Naive thymus-derived CD4-positive, alpha-beta T cell (primary cell): ENCODE results near the gene APCS. TPM values are rescaled to one million over a fixed set of nuclear protein-coding genes. Genes with fewer than 3 reads are reported as not detected.

ENCODE experiments used
- ATAC-seq: fragments of 150-1000 bp; cut with Tn5 transposase; 2 replicates; pipeline ENCODE4 v1.10.0; 2021; ENCODE audit warnings: mild to moderate bottlenecking, moderate library complexity
- CTCF ChIA-PET: fragments of 350-600 bp; sonication (Branson Sonifier 250); formaldehyde crosslinking; loops from one replicate; lab custom pipeline; 2021; ENCODE audit warnings: antibody characterized with exemption; lab: Charles Lee
- POLR2A ChIA-PET: fragments of 350-600 bp; sonication (Branson Sonifier 250); formaldehyde crosslinking; loops from one replicate; lab custom pipeline; 2021; ENCODE audit warnings: antibody characterized with exemption, inconsistent platforms; lab: Charles Lee
- DNase-seq, 9 donors: peaks; one replicate each; pipeline versions ENCODE4 v3.0.0 to v3.0.0-alpha.2; 2020 to 2022; ENCODE audit warnings: mixed read lengths in 1 of 9
- H3K27ac ChIP-seq: one replicate; pipeline ENCODE4 v1.7.0; 2013; ENCODE audit warnings: mild to moderate bottlenecking, low read depth, low read length, moderate library complexity
- H3K27me3 ChIP-seq, 2 donors: one replicate each; pipeline ENCODE4 v1.7.0; 2013; ENCODE audit warnings: low read length in 2 of 2, mild to moderate bottlenecking in 2 of 2, moderate library complexity in 2 of 2; ENCODE audit not compliant: control insufficient read depth in 2 of 2, insufficient read depth in 2 of 2
- H3K36me3 ChIP-seq, 3 experiments: 1 replicate in 2 of 3; 2 replicates in 1 of 3; pipeline ENCODE4 v1.7.0; 2013; ENCODE audit warnings: low read length in 3 of 3, mild to moderate bottlenecking in 3 of 3, moderate library complexity in 1 of 3; ENCODE audit not compliant: insufficient read depth in 3 of 3, control insufficient read depth in 2 of 3
- H3K4me1 ChIP-seq, 2 donors: one replicate each; pipeline ENCODE4 v1.7.0; 2013; ENCODE audit warnings: low read length in 2 of 2, mild to moderate bottlenecking in 2 of 2, moderate library complexity in 1 of 2; ENCODE audit not compliant: control insufficient read depth in 2 of 2, insufficient read depth in 2 of 2
- H3K4me3 ChIP-seq: 2 replicates; pipeline ENCODE4 v1.7.0; 2013; ENCODE audit warnings: mild to moderate bottlenecking, low read length
- H3K9me3 ChIP-seq, 3 experiments: 1 replicate in 2 of 3; 2 replicates in 1 of 3; pipeline ENCODE4 v1.7.0; 2013; ENCODE audit warnings: low read length in 3 of 3; ENCODE audit not compliant: control insufficient read depth in 2 of 3
- H3K27ac Mint-ChIP-seq, 9 donors: one replicate each; pipeline ENCODE4 v1.8.0; 2020 to 2022; ENCODE audit warnings: mixed read lengths in 9 of 9, mild to moderate bottlenecking in 8 of 9, moderate library complexity in 5 of 9, inconsistent platforms in 2 of 9
- H3K27me3 Mint-ChIP-seq, 5 donors: one replicate each; pipeline ENCODE4 v1.8.0; 2021 to 2022; ENCODE audit warnings: mixed read lengths in 5 of 5, mild to moderate bottlenecking in 1 of 5
- H3K36me3 Mint-ChIP-seq, 5 donors: one replicate each; pipeline ENCODE4 v1.8.0; 2020 to 2022; ENCODE audit warnings: mixed read lengths in 5 of 5, mild to moderate bottlenecking in 3 of 5, inconsistent platforms in 1 of 5
- H3K4me1 Mint-ChIP-seq, 7 donors: one replicate each; pipeline ENCODE4 v1.8.0; 2020 to 2022; ENCODE audit warnings: mixed read lengths in 7 of 7, mild to moderate bottlenecking in 3 of 7, inconsistent platforms in 1 of 7
- H3K4me3 Mint-ChIP-seq, 10 donors: one replicate each; pipeline ENCODE4 v1.8.0; 2020 to 2022; ENCODE audit warnings: mild to moderate bottlenecking in 10 of 10, mixed read lengths in 10 of 10, moderate library complexity in 6 of 10, inconsistent platforms in 2 of 10
- H3K9me3 Mint-ChIP-seq, 11 donors: one replicate each; pipeline ENCODE4 v1.8.0; 2020 to 2022; ENCODE audit warnings: mixed read lengths in 11 of 11, mild to moderate bottlenecking in 4 of 11, inconsistent platforms in 1 of 11, moderate library complexity in 1 of 11
- intact Hi-C, 2 donors: fragments of 100-400 bp; cut with micrococcal nuclease; formaldehyde crosslinking; loops; one replicate each; pipeline ENCODE4 v1.15.1; 2023
- polyA plus RNA-seq, 2 donors: library from polyadenylated mRNA; unstranded; fragments of 300-500 nt; fragmentation: Illumina TruSeq; gene quantifications; one replicate each; pipeline ENCODE4 v1.2.3, GENCODE V29; 2021
- total RNA-seq, 6 experiments: library from RNA in 5 of 6; stranded (reverse) in 5 of 6; gene quantifications; 1 replicate in 5 of 6; 2 replicates in 1 of 6; pipeline ENCODE4 v1.2.3 and lab custom pipeline; 2021 to 2026

The APCS gene, protein sequence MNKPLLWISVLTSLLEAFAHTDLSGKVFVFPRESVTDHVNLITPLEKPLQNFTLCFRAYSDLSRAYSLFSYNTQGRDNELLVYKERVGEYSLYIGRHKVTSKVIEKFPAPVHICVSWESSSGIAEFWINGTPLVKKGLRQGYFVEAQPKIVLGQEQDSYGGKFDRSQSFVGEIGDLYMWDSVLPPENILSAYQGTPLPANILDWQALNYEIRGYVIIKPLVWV
- total RNA-seq = not detected
- not detected for polyA plus RNA-seq
- total RNA-seq (lab: John Stamatoyannopoulos, UW) = not detected

GRCh38 chr1:159587461-159587951 is at the start of gene APCS:
APCS (plus strand) TSS chr1:159587826; CDS start chr1:159587922, 96 bp downstream.
- Histone ChIP-seq H3K27me3 (no peaks in the 10 kb centered on the region), H3K9me3 (no peaks in the 10 kb centered on the region), H3K36me3 (no peaks in the 10 kb centered on the region), H3K4me1 (no peaks in the 10 kb centered on the region), H3K27ac (no peak within 1 kb of the TSS), H3K4me3 (no peak within 1 kb of the TSS)
- Mint-ChIP-seq H3K4me1 (no peaks in the 10 kb centered on the region), H3K4me3 (no peak within 1 kb of the TSS), H3K27ac (no peak within 1 kb of the TSS), H3K9me3 (peaks cover 0 to 8% (median 0%) of the 10 kb centered on the region in 11 donors), H3K27me3 (peaks cover 0 to 35% (median 30%) of the 10 kb centered on the region in 5 donors), H3K36me3 (no peaks in the 10 kb centered on the region)
- ATAC-seq = no peak
- CTCF ChIA-PET = no interaction called here
- intact Hi-C loops = no loop called here
- DNase-seq = no peak
- POLR2A ChIA-PET = no interaction called here

- Histone ChIP-seq H3K4me3 (no peak overlapping the region), H3K4me1 (no peaks in the 10 kb centered on the region), H3K9me3 (no peaks in the 10 kb centered on the region), H3K27me3 (no peaks in the 10 kb centered on the region), H3K36me3 (no peaks in the 10 kb centered on the region), H3K27ac (no peak overlapping the region)
- ATAC-seq (no peak), DNase-seq (no peak)
- ChIA-PET CTCF (no interaction called here), POLR2A (no interaction called here)
- intact Hi-C loops = no loop called here
- no peak overlapping the region for H3K27ac Mint-ChIP-seq
- H3K9me3 Mint-ChIP-seq = peaks cover 0 to 2% (median 0%) of the 10 kb centered on the region in 11 donors
- H3K4me3 Mint-ChIP-seq = no peak overlapping the region
- H3K4me1 Mint-ChIP-seq = peaks cover 0 to 1% (median 0%) of the 10 kb centered on the region in 7 donors
- peaks cover 0 to 37% (median 23%) of the 10 kb centered on the region in 5 donors for H3K27me3 Mint-ChIP-seq
- no peaks in the 10 kb centered on the region for H3K36me3 Mint-ChIP-seq
These were observed 39.5 kb upstream of the APCS start for GRCh38 chr1:159548126-159548525.

DNA sequence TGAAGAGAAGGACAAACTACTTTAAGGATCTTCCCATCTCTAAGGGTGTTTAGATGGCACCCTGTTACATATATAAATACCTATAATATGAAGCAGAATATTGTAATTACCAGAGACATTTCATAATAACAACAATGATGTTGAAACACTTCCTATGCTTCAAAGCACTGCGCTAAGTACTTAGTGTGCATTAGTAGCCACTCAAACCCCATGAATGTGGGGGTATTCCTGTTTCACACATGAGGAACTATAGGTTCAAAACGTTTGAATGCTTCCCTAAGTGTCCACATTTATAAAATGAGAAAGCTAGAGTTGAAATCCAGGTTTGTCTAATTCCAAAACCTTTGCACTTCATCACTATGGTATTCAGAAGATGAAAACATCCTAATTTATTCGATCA is 33.4 kb upstream of the APCS start:
- Histone ChIP-seq H3K27me3 (no peaks in the 10 kb centered on the region), H3K36me3 (no peaks in the 10 kb centered on the region), H3K27ac (no peak overlapping the region), H3K9me3 (no peaks in the 10 kb centered on the region), H3K4me1 (no peaks in the 10 kb centered on the region), H3K4me3 (no peak overlapping the region)
- POLR2A ChIA-PET = interaction anchor here (0.7 kb wide), 1 partner anchor 146 kb away, joined by 3 read pairs; no protein-coding TSS in a partner anchor
- intact Hi-C loops = no loop called here
- DNase-seq (no peak), ATAC-seq (no peak)
- Mint-ChIP-seq H3K4me1 (peaks cover 0 to 4% (median 0%) of the 10 kb centered on the region in 7 donors), H3K9me3 (peaks cover 0 to 5% (median 0%) of the 10 kb centered on the region in 11 donors), H3K27ac (no peak overlapping the region), H3K27me3 (peaks cover 0 to 35% (median 24%) of the 10 kb centered on the region in 5 donors), H3K36me3 (no peaks in the 10 kb centered on the region), H3K4me3 (no peak overlapping the region)
- CTCF ChIA-PET = no interaction called here

DNA sequence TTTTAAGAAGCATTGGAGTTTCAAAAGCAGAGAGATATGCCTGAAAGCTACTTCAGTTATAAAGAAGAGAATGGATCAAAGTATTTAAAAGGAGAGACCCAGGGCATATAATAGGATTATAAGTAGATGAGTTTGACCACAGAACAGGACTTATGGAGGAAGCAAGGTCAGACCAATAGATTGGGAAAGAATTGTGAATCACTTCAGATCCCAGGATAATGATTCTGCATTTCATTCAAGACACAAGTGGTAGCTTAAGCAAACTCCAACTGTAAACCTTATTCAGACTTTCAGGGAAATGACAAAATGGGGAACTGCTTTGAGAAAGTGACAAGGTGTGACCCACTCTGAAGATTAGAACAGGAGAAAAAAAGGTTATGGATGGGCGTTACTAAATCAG is 32.9 kb upstream of the APCS start:
- Histone ChIP-seq H3K36me3 (no peaks in the 10 kb centered on the region), H3K4me1 (no peaks in the 10 kb centered on the region), H3K4me3 (no peak overlapping the region), H3K27ac (no peak overlapping the region), H3K9me3 (no peaks in the 10 kb centered on the region), H3K27me3 (no peaks in the 10 kb centered on the region)
- Mint-ChIP-seq H3K4me3 (no peak overlapping the region), H3K27me3 (peaks cover 0 to 34% (median 27%) of the 10 kb centered on the region in 5 donors), H3K4me1 (peaks cover 0 to 4% (median 0%) of the 10 kb centered on the region in 7 donors), H3K9me3 (peaks cover 0 to 5% (median 0%) of the 10 kb centered on the region in 11 donors), H3K36me3 (no peaks in the 10 kb centered on the region), H3K27ac (no peak overlapping the region)
- ChIA-PET CTCF (no interaction called here), POLR2A (interaction anchor here (0.7 kb wide), 1 partner anchor 146 kb away, joined by 3 read pairs; no protein-coding TSS in a partner anchor)
- intact Hi-C loops = no loop called here
- DNase-seq = no peak
- ATAC-seq = no peak

DNA sequence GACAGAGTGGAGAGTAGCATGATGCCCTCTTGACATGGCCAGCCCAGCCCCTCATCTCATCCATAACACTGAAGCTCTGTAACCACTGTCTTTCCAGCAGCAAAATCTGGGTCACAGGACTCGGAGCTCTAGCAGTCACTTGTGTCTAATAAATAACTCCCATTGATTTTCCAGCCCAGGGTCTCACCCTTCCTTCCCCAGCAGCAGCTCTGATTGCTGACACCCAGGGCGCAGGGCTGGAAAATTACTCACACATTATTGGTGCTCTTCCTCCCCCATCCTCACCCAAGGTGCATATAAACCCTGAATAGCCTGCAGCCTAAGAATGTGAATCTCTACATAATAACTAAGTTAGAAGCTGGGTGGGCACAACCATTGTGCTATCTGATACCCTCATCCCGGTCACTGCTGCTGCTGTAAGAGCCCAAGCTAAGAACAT is 30.7 kb upstream of the APCS start:
- H3K9me3 ChIP-seq = no peaks in the 10 kb centered on the region
- CTCF ChIA-PET = no interaction called here
- Mint-ChIP-seq H3K4me1 (peaks cover 0 to 2% (median 0%) of the 10 kb centered on the region in 7 donors), H3K4me3 (no peak overlapping the region), H3K27ac (no peak overlapping the region), H3K9me3 (peaks cover 0 to 5% (median 0%) of the 10 kb centered on the region in 11 donors), H3K36me3 (no peaks in the 10 kb centered on the region), H3K27me3 (peaks cover 0 to 26% (median 17%) of the 10 kb centered on the region in 5 donors)
- no peak overlapping the region for H3K4me3 ChIP-seq
- H3K27ac ChIP-seq = no peak overlapping the region
- intact Hi-C loops = no loop called here
- no peaks in the 10 kb centered on the region for H3K4me1 ChIP-seq
- no peaks in the 10 kb centered on the region for H3K27me3 ChIP-seq
- H3K36me3 ChIP-seq = no peaks in the 10 kb centered on the region
- DNase-seq (no peak), ATAC-seq (no peak)
- POLR2A ChIA-PET = no interaction called here

DNA sequence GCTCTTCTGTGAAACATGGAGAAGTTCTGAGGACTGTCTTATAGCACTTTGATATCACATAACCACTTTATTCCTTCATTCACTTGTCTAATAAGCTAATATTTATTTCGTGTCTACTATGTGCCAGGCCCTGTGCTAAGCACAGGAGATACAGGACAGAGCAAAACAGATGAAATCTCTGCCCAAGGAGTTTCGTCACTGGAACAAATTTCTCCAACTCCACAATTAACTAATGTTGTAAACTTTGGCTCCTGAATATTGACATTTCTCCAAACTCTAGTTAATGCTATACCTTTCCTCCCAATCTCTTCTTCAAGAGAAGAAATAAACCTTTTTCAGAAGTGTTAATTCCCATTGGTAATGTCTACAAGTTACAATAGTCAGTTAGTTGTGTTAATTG is 27.0 kb upstream of the APCS start:
- ChIA-PET POLR2A (no interaction called here), CTCF (no interaction called here)
- H3K4me3 Mint-ChIP-seq = no peak overlapping the region
- H3K27me3 ChIP-seq = no peaks in the 10 kb centered on the region
- H3K27ac Mint-ChIP-seq = no peak overlapping the region
- H3K27me3 Mint-ChIP-seq = peaks cover 0 to 22% (median 19%) of the 10 kb centered on the region in 5 donors
- no peaks in the 10 kb centered on the region for H3K4me1 Mint-ChIP-seq
- peaks cover 0 to 4% (median 0%) of the 10 kb centered on the region in 11 donors for H3K9me3 Mint-ChIP-seq
- no peaks in the 10 kb centered on the region for H3K9me3 ChIP-seq
- DNase-seq (no peak), ATAC-seq (no peak)
- no peaks in the 10 kb centered on the region for H3K36me3 Mint-ChIP-seq
- intact Hi-C loops = no loop called here
- no peaks in the 10 kb centered on the region for H3K4me1 ChIP-seq
- no peak overlapping the region for H3K27ac ChIP-seq
- no peaks in the 10 kb centered on the region for H3K36me3 ChIP-seq
- no peak overlapping the region for H3K4me3 ChIP-seq

- no peak overlapping the region for H3K4me3 Mint-ChIP-seq
- no peak overlapping the region for H3K4me3 ChIP-seq
- H3K4me1 ChIP-seq = no peaks in the 10 kb centered on the region
- intact Hi-C loops = no loop called here
- no peaks in the 10 kb centered on the region for H3K9me3 ChIP-seq
- H3K36me3 Mint-ChIP-seq = no peaks in the 10 kb centered on the region
- H3K27ac Mint-ChIP-seq = no peak overlapping the region
- CTCF ChIA-PET = no interaction called here
- ATAC-seq = no peak
- no peaks in the 10 kb centered on the region for H3K36me3 ChIP-seq
- H3K27ac ChIP-seq = no peak overlapping the region
- no peak for DNase-seq
- POLR2A ChIA-PET = no interaction called here
- H3K27me3 Mint-ChIP-seq = peaks cover 0 to 25% (median 20%) of the 10 kb centered on the region in 5 donors
- H3K27me3 ChIP-seq = no peaks in the 10 kb centered on the region
- H3K9me3 Mint-ChIP-seq = peaks cover 0 to 6% (median 0%) of the 10 kb centered on the region in 11 donors
- no peaks in the 10 kb centered on the region for H3K4me1 Mint-ChIP-seq
These were observed 26.1 kb upstream of the APCS start for GRCh38 chr1:159561497-159561896.
